Fibroblast of skin of right biceps (primary cell): ENCODE data around the gene AK2.

Experiments used
- DNase-seq: peaks from one replicate; pipeline ENCODE4 v3.0.0-alpha.2; 2013

The AK2 gene

DNA sequence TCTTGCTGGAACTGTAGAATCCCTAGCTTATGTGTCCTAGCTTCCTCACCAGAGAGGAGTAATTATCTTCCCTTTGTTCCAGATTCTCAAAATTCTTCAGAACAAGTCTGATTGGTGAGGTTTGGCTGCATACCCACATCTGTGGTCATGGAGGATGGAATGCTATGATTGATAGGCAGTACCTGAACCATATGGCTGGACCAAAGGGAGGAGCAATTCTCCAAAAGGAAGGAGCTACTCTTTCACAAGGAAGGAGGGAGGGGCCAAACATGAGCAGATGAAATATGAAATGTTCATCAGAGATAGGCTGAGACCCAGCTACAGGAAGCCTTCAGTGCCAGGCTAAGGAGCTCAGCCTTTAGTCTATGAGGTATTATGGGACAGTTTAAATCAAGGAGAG is 67.1 kb downstream of the AK2 start:
- DNase-seq: peak; percentile 70

DNA sequence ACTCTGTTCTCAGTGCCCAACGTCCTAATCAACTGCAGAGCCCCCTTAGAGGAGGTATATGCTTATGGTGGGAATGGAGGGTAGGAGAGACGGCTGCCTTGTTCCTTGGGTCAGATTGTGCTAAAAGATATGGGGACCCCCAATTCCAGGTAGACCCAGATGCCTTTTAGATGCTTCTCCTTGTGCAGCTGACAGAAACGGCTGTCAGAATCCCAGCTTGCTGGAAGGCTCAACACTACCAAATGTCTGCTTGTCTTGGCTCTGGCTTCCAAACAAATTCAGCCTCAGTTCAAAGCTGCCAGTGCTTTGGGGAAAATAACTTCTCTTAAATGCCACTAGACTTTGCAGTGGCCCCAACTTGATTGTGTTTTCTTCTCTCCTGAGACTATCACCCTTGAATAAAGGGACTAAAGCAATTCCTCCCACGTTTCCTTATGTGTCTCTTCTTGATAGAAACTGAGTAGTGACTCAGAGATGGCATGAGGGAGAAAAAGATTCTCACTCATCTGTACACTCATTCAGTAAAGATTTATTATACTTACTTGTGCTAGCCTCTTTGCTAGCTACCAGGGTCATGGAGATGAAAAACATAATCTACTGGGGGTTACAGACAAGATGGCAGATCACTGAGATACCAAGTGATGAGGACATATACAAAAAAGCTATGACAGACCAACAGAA is 68.7 kb downstream of the AK2 start:
- peak; percentile 65 for DNase-seq

DNA sequence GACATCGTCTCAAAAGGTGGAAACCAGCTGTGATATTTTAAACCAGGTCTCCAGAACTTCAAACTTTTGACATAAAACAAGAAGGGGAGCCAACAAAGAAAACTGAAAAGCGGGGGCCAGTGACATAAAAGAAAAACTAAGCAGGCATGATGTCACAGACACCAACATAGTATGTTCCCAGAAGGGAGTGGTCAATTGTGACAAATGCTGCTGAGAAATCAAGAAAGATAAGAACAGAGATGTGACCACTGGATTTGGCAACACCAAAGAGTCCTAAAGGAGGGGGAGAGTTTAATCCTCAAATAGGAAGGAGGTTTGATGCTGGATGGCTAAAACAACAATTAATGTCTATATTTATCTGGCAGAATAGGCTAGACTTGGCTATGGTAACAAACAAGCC is 69.8 kb downstream of the AK2 start:
- no peak for DNase-seq

DNA sequence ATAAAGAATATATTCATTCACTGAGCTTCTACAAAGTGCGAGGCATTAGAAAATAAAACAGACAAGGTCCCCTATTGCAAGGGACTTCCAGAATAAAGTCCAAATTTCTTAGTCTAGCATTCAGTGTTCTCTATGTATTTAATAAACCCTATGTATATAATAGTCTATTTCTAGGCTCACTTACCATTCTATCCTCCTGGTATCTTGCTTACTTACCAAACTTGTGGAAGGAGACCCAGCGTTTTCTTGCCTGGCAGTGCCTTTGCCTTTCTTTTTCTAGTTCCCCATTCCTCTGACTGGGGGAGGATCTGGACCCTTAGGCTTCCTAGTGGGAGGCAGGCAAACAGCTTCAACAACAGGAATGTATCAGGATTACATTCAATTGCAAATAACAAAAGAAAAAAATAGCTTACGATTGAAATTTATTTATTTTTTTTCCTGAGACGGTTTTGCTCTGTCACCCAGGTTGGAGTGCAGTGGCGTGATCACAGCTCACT is 71.4 kb downstream of the AK2 start:
- DNase-seq: no peak

DNA sequence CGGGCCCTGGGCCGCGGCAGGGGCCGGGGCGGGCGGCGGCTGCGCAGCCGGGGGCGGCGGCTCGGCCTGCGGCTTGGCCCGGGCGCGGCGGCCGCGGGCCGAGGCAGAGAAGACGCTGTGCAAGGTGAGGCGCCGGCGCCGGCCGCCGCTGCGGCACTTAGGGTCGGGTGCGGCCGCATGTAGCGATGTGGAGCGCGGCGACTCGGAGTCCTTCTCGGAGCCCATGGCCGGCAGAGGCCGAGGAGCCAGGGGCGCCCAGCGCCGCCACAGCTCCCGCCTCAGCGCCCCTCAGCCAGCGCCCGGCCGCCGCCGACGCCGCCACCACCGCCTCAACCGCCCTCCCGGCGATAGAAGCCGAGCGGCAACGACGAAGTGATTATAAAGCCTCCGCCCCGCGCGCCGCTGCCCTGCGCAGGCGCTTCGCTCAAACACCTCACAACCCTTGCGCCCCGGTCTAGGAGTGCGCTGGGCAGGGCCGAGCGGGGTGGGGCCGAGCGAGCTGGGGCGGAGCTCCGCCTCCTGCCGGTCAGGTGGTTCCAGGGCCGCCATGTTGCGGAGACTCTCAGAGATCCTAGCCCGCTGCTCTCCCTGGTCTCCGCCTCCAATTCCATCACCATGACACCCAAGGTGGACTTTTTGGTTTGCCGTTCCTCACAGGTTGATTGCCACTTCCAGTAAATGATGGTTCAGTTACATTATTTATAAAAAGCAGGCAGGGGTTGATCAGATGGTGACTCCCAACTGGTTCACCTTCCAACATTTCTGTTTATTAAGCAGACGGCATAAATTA is 72.0 kb downstream of the AK2 start, which contains the start of gene RNF19B:
Gene RNF19B, minus strand, starts transcription at position 349 of the 790 bp plus-strand sequence. Its CDS starts 124 bp downstream, at position 225.
- DNase-seq: peak; percentile 92

DNA sequence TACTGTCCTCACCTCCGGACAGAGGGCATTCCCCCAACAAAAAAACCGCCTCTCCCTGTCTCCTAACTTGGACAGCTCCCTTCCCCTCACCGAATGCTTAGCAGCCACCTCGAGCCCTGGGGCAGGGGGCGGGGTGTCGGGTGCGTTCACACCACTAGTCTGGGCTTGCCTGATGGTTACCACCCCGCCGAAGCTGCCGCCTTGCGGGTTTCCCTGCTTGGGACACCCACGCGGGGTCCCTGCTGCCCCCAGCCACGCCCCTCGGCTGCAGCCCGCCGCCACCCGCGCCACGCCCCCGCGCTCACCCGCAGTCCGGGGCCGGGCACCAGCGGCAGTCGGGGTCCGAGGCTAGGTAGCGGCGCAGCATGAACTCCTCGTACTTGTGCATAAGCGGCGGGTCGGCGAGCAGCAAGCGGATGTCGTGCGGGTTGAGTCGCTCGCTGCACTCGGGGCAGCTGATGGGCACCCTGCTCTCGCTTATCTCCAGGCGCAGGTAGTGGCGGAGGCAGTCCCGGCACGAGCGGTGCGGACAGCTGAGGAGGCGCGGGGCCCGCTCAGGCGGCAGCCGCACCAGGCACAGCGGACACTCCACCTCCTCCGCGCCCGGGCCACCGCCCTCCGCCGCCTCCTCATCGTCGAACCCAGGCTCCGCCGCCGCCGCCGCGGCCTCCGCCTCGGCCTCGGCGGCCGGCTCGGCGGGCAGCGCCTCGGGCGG is 72.8 kb downstream of the AK2 start:
- peak; percentile 46 for DNase-seq

DNA sequence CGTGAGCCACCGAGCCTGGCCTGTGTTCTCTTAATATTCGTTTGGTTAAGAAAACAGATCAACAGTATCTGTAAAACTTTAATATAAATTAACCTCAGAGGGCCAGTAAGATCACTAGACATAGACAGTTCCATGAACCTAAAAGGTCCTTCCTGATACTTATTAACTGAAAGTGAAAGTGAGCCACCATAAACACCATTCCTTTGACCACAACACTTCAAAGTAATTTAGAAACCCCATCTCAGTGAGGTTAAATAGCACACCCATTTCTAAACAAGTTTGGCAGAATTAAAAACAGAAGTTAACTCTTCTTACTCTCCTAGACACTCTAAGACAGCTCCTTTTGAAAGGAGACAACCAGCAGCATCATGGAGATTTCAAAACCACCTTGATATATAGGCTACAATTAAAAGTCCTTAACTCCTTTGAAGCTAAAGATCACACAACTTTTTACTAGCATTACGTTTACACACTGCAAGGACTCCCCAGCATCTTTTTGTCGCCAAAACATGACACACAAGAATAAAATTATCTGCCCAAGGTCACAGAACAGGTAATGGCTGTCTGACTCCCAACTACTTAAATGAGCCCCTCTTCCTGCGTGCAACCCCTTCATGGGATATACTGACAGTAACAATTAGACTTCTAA is 74.3 kb downstream of the AK2 start:
- no peak for DNase-seq

DNA sequence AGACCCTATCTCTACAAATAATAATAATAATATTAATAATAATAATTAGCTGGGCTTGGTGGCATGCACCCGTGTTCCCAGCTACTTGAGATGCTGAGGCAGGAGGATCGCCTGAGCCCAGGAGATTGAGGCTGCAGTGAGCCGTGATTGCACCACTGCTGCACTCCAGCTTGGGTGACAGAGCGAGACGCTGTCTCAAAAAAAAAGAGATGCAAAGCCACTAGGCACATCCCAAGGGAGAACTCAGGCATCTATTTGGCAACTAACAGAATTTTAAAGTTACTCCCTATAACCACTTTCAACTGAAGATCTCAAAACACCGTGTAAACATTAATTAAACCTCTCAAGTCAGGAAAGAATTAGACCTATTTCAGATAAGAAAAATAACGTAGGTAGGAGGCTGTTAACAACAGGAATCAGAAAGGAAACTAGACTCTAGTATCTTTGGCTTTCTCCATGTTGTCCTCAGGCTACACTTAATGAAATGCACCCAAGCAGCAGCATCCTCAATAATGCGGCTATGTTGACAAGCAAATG is 75.8 kb downstream of the AK2 start:
- no peak for DNase-seq

DNA sequence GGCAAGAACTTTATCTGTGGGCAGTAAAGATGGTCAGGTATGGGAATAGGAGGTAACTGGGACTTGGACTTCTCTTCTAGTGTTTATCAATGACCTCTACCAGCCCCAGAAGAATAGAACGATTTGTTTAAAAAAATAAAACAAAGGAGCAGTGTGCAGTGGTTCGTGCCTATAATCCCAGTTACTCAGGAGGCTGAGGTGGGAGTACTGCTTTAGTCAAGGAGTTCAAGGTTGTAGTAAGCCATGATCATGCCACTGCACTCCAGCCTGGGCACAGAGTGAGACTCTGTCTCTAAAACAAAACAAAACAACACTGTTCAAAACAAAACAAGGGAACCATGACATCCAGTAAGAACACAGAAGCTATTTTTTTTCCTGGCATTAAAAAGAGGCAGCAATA is 76.3 kb downstream of the AK2 start:
- DNase-seq: no peak

DNA sequence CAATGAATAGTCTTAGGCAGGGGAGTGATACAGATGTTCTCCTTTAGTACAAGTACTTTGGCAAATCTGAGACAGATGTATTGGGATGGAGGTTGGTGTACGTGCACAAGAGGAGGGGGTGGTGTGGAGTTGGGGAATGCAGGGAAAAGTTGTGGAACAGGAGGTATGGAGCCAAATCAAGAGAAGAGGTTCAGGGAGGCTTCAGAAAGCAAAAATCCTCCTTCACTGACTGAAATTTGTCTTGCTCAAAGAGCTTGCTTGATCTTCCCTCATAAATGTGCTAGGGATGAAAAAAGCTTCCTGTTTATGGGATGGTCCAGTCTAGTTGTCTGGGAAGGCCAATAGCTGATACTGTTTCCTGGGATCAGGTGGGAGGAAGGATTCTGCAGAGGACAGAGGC is 77.9 kb downstream of the AK2 start:
- no peak for DNase-seq
